Glutamatergic neuron (in vitro differentiated cells): ENCODE data around the gene SRRM4. TPM values are rescaled to one million over a fixed set of nuclear protein-coding genes. Genes with fewer than 3 reads are reported as not detected.

Experiments
- DNase-seq: peaks from one replicate; pipeline ENCODE4 v3.0.0; 2022
- H3K27ac Mint-ChIP-seq: one replicate; pipeline ENCODE4 v1.8.0; 2020; ENCODE audit warnings: mild to moderate bottlenecking, mixed read lengths, inconsistent platforms; ENCODE audit not compliant: unreplicated experiment
- H3K27me3 Mint-ChIP-seq: one replicate; pipeline ENCODE4 v1.8.0; 2020; ENCODE audit warnings: mild to moderate bottlenecking, moderate library complexity, mixed read lengths, inconsistent platforms; ENCODE audit not compliant: unreplicated experiment
- H3K36me3 Mint-ChIP-seq: one replicate; pipeline ENCODE4 v1.8.0; 2020; ENCODE audit warnings: mild to moderate bottlenecking, mixed read lengths, inconsistent platforms; ENCODE audit not compliant: unreplicated experiment
- H3K4me1 Mint-ChIP-seq: one replicate; pipeline ENCODE4 v1.8.0; 2020; ENCODE audit warnings: mild to moderate bottlenecking, low read depth, mixed read lengths, inconsistent platforms; ENCODE audit not compliant: unreplicated experiment
- H3K4me3 Mint-ChIP-seq: one replicate; pipeline ENCODE4 v1.8.0; 2020; ENCODE audit warnings: mild to moderate bottlenecking, mixed read lengths, inconsistent platforms; ENCODE audit not compliant: unreplicated experiment
- H3K9me3 Mint-ChIP-seq: one replicate; pipeline ENCODE4 v1.8.0; 2020; ENCODE audit warnings: mild to moderate bottlenecking, moderate library complexity, mixed read lengths, inconsistent platforms; ENCODE audit not compliant: unreplicated experiment
- CTCF ChIP-seq: fragments of 200-600 bp; sonication (generic); IDR thresholded peaks from one replicate; pipeline ENCODE4 v1.5.0; 2021; ENCODE audit not compliant: partially characterized antibody, unreplicated experiment
- total RNA-seq: library from RNA; stranded (reverse); fragmentation: NEBNext Ultra II Directional; extraction: Animal tissue kit (Norgen Biotek cat#: 25700); gene quantifications from one replicate; pipeline ENCODE4 v1.2.1, GENCODE V29; 2021; ENCODE audit not compliant: unreplicated experiment

Gene SRRM4
- total RNA-seq, 1 donor from 2014 or later: 183 TPM

GRCh38 chr12:119175081-119175480, 193.7 kb downstream of the SRRM4 start:
- no peak overlapping the region for H3K4me3 Mint-ChIP-seq
- H3K27me3 Mint-ChIP-seq: peaks cover 8% of the 10 kb centered on the region
- H3K36me3 Mint-ChIP-seq: peaks cover 4% of the 10 kb centered on the region
- peaks cover 2% of the 10 kb centered on the region for H3K9me3 Mint-ChIP-seq
- peaks cover 15% of the 10 kb centered on the region for H3K4me1 Mint-ChIP-seq
- no peak for DNase-seq
- no peak overlapping the region for H3K27ac Mint-ChIP-seq
- no peak for TF ChIP-seq CTCF

- H3K4me1 Mint-ChIP-seq: peaks cover 15% of the 10 kb centered on the region
- no peaks in the 10 kb centered on the region for H3K36me3 Mint-ChIP-seq
- peaks cover 8% of the 10 kb centered on the region for H3K27me3 Mint-ChIP-seq
- H3K9me3 Mint-ChIP-seq: peaks cover 2% of the 10 kb centered on the region
- TF ChIP-seq CTCF: no peak
- H3K4me3 Mint-ChIP-seq: no peak overlapping the region
- peak; percentile 67 for DNase-seq
- H3K27ac Mint-ChIP-seq: peak overlapping the region; percentile 81
These were observed 195.1 kb downstream of the SRRM4 start for GRCh38 chr12:119176267-119177055.

- peaks cover 2% of the 10 kb centered on the region for H3K9me3 Mint-ChIP-seq
- H3K27ac Mint-ChIP-seq: no peak overlapping the region
- no peak for TF ChIP-seq CTCF
- peaks cover 8% of the 10 kb centered on the region for H3K27me3 Mint-ChIP-seq
- no peak for DNase-seq
- H3K36me3 Mint-ChIP-seq: no peaks in the 10 kb centered on the region
- H3K4me1 Mint-ChIP-seq: peaks cover 15% of the 10 kb centered on the region
- no peak overlapping the region for H3K4me3 Mint-ChIP-seq
These were observed 195.7 kb downstream of the SRRM4 start for GRCh38 chr12:119177056-119177325.

GRCh38 chr12:119177724-119178380, 196.5 kb downstream of the SRRM4 start:
- no peak for DNase-seq

More at GRCh38 chr12:119177724-119178380, 196.5 kb downstream of the SRRM4 start:
- Mint-ChIP-seq H3K36me3 (no peaks in the 10 kb centered on the region), H3K27me3 (peaks cover 8% of the 10 kb centered on the region), H3K4me3 (no peak overlapping the region), H3K9me3 (peaks cover 2% of the 10 kb centered on the region), H3K27ac (no peak overlapping the region), H3K4me1 (peaks cover 15% of the 10 kb centered on the region)
- TF ChIP-seq CTCF: no peak
